ENCODE results near the gene ITPRIP. TPM values are rescaled to one million over a fixed set of nuclear protein-coding genes. Genes with fewer than 3 reads are reported as not detected.

ITPRIP gene
- total RNA-seq, 1 donor from 2014 or later: 15.6 TPM

DNA sequence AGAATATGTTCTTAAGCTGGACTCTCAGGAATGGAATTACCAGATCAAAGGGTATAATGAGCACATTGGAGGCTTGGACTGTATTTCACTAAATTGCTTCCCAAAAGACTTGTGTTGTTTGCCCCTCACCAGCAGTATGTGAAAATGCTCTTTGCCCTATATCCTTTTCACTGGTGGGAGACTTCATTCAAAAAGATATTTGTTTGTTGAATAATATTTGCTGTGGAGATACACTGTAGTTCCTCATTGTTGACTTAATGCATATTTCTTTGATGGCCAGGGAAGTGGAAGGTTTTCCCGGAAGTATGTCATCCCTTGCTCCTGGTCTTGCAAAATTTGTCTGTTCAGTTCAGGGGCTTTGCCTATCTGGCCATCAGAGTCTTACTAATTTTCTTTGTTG, 49.9 kb downstream of the ITPRIP start:
- peaks cover 44% of the 10 kb centered on the region for H3K27me3 Mint-ChIP-seq (ENCODE audit: low read depth)
- H3K36me3 Mint-ChIP-seq (ENCODE audit: low read depth): no peaks in the 10 kb centered on the region
- TF ChIP-seq, protein P1, sequence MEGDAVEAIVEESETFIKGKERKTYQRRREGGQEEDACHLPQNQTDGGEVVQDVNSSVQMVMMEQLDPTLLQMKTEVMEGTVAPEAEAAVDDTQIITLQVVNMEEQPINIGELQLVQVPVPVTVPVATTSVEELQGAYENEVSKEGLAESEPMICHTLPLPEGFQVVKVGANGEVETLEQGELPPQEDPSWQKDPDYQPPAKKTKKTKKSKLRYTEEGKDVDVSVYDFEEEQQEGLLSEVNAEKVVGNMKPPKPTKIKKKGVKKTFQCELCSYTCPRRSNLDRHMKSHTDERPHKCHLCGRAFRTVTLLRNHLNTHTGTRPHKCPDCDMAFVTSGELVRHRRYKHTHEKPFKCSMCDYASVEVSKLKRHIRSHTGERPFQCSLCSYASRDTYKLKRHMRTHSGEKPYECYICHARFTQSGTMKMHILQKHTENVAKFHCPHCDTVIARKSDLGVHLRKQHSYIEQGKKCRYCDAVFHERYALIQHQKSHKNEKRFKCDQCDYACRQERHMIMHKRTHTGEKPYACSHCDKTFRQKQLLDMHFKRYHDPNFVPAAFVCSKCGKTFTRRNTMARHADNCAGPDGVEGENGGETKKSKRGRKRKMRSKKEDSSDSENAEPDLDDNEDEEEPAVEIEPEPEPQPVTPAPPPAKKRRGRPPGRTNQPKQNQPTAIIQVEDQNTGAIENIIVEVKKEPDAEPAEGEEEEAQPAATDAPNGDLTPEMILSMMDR (conservative IDR thresholded peaks at IDR 0.05): no peak
- H3K27ac Mint-ChIP-seq (ENCODE audit: unreplicated experiment): no peak overlapping the region
- no peaks in the 10 kb centered on the region for H3K9me3 Mint-ChIP-seq
- no peak overlapping the region for H3K4me3 Mint-ChIP-seq
- DNase-seq (ENCODE audit: low read depth, low spot score): no peak
- H3K4me1 Mint-ChIP-seq: peaks cover 6% of the 10 kb centered on the region

DNA sequence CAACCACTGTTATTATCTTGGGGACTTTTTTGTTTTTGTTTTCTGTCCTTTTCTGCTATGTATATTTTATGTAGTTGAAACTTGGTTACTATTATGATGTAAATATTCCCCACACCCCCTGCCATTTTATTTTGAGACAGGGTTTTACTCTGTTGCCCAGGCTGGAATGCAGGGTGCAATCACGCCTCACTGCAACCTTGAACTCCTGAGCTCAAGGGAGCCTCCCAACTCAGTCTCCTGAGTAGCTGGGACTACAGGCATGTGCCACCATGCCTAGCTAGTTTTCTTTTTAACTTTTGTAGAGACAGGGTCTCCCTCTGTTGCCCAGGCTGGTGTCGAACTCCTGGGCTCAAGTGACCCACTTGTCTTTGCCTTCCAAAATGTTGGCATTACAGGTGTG, 51.3 kb downstream of the ITPRIP start:
- H3K9me3 Mint-ChIP-seq: no peaks in the 10 kb centered on the region
- peaks cover 49% of the 10 kb centered on the region for H3K27me3 Mint-ChIP-seq (ENCODE audit: low read depth)
- no peak overlapping the region for H3K27ac Mint-ChIP-seq (ENCODE audit: unreplicated experiment)
- peaks cover 6% of the 10 kb centered on the region for H3K4me1 Mint-ChIP-seq
- H3K36me3 Mint-ChIP-seq (ENCODE audit: low read depth): no peaks in the 10 kb centered on the region
- H3K4me3 Mint-ChIP-seq: no peak overlapping the region
- DNase-seq (ENCODE audit: low read depth, low spot score): no peak
- TF ChIP-seq, protein P1 (conservative IDR thresholded peaks at IDR 0.05): no peak

DNA sequence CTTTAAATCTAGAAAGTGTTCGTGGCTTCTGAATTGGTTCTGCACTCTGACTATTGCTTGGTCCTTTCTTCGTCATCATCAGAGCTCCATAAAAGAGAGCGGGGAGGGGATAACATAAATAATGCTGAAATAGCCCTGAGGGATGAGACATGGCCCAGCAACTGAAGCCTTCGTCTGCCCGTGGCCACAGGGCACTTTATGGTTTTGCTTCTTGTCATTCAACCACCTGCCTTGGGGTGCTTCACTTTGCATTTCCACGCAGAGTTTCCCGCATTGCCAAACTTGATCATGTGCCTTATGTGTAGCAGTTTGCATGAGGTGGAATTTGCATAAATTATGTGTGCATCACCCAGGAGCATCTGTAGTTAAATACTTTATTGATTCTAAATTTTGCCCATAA, 53.4 kb downstream of the ITPRIP start:
- H3K36me3 Mint-ChIP-seq (ENCODE audit: low read depth): no peaks in the 10 kb centered on the region
- no peak for DNase-seq (ENCODE audit: low read depth, low spot score)
- H3K4me1 Mint-ChIP-seq: no peaks in the 10 kb centered on the region
- H3K27ac Mint-ChIP-seq (ENCODE audit: unreplicated experiment): no peak overlapping the region
- H3K27me3 Mint-ChIP-seq (ENCODE audit: low read depth): peaks cover 39% of the 10 kb centered on the region
- no peak overlapping the region for H3K4me3 Mint-ChIP-seq
- TF ChIP-seq, protein P1 (conservative IDR thresholded peaks at IDR 0.05): no peak
- H3K9me3 Mint-ChIP-seq: no peaks in the 10 kb centered on the region

DNA sequence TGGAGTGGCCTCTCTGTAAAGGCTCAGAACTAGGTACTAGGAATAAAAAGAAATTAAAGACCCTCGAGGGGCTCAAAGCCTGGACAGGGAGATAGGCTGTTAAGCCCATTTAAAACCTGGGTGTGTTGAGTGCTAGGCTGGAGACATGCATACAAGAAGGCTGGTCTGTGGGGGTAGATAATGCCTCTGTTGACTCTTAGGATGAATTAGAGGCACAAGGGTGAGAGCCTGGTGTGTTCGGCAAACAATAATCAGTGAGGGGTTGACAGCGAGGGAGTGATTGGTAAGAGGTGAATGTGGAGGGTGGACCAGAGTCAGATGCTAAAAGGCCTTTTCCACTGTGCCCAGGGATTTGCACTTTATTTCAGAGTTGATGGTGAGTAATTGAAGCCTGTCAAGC, 56.6 kb downstream of the ITPRIP start:
- H3K4me1 Mint-ChIP-seq: no peaks in the 10 kb centered on the region
- DNase-seq (ENCODE audit: low read depth, low spot score): no peak
- no peak overlapping the region for H3K27ac Mint-ChIP-seq (ENCODE audit: unreplicated experiment)
- peaks cover 18% of the 10 kb centered on the region for H3K27me3 Mint-ChIP-seq (ENCODE audit: low read depth)
- TF ChIP-seq, protein P1 (conservative IDR thresholded peaks at IDR 0.05): no peak
- H3K9me3 Mint-ChIP-seq: no peaks in the 10 kb centered on the region
- no peaks in the 10 kb centered on the region for H3K36me3 Mint-ChIP-seq (ENCODE audit: low read depth)
- no peak overlapping the region for H3K4me3 Mint-ChIP-seq

DNA sequence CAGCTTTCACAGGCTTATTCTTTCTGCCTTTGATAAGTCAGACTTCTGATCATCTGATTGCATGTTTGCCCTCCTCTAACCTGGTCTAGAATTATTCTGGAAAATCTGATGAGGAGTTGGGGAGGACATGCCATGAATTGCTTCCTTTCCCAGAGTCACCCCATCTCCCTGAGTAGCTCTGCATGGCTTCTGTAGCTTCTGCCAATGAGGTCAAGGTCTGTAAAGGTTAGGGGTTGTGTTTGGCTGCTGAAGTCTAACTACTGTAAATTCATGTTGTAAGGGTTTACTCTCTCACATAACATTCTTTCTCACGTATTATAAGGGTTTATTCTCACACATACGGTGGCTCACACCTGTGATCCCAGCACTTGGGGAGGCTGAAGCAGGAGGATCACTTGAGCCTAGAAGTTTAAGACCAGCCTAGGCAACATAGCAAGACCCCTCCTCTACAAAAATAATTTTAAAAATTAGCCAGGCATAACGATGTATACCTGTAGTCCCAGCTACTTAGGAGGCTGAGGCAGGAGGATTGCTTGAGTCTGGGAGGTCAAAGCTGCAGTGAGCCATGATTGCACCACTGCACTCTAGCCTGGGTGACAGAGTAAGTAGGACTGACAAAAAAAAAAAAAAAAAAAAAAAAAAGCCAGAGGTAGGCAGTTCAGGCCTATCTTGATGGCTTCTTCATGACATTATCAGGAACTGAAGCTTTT, 58.6 kb downstream of the ITPRIP start:
- TF ChIP-seq, protein P1 (conservative IDR thresholded peaks at IDR 0.05): no peak
- Mint-ChIP-seq H3K27ac (ENCODE audit: unreplicated experiment) (no peak overlapping the region), H3K27me3 (ENCODE audit: low read depth) (peaks cover 37% of the 10 kb centered on the region), H3K9me3 (no peaks in the 10 kb centered on the region), H3K4me1 (no peaks in the 10 kb centered on the region), H3K4me3 (no peak overlapping the region), H3K36me3 (ENCODE audit: low read depth) (no peaks in the 10 kb centered on the region)
- DNase-seq (ENCODE audit: low read depth, low spot score): no peak

Measured in neural crest cell (in vitro differentiated cells).